ENCODE data around the gene ZNF716.
"Not testable (repeated sequence)": the region's sequence is repeated elsewhere in the genome, so short reads cannot be mapped to it uniquely, and the experiment has no call there.

ZNF716 gene

GRCh38 chr7:57449904-57450303 is at the start of gene ZNF716:
Gene ZNF716 (plus strand): TSS chr7:57450177. CDS start chr7:57450289, 112 bp downstream.
- no peak for DNase-seq

DNA sequence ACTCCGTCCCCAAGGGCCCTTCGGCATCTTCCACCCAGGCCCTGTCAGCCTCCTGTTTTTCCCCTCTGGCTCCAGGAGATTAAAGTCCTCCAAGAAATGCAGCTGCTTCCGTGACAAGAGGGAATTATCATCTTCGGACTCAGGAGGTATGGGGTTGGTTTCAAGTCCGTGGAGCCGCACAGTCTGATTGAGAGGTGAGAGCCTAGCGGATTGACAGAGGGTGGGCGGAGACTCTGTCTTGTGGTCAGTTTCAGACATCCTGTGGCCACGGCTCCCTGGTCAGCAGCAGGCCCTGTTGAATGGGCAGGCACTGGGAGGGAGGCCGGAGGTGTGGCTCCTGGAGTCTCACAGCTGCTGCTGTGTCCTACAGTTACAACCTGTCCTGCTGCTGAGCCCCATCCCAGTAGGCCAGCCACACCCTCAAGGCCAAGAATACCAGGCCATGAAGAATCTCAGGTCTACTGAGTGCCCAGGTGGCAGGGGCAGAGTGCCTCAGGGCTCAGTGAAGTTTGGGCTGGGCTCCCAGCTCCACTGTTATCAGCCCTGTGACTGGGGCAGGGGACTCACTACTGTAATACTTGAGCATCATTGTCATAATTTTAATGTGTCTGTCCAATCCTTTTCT is 49.3 kb upstream of the ZNF716 start:
- no peak for DNase-seq

DNA sequence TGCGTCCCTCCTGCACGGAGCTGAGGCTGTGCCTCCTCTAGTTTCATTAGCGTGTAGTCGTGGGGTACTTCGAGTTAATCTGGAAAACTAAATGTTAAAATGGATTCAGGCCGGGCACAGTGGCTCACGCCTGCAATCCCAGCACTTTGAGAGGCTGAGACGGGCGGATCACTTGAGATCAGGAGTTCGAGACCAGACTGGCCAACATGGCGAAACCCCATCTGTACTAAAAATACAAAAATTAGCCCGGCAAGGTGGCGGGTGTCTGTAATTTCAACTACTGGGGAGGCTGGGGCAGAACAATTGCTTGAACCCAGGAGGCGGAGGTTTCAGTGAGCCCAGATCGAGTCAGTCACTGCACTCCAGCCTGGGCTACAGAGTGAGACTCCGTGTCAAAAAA is 46.9 kb upstream of the ZNF716 start:
- not testable (repeated sequence) for DNase-seq

DNA sequence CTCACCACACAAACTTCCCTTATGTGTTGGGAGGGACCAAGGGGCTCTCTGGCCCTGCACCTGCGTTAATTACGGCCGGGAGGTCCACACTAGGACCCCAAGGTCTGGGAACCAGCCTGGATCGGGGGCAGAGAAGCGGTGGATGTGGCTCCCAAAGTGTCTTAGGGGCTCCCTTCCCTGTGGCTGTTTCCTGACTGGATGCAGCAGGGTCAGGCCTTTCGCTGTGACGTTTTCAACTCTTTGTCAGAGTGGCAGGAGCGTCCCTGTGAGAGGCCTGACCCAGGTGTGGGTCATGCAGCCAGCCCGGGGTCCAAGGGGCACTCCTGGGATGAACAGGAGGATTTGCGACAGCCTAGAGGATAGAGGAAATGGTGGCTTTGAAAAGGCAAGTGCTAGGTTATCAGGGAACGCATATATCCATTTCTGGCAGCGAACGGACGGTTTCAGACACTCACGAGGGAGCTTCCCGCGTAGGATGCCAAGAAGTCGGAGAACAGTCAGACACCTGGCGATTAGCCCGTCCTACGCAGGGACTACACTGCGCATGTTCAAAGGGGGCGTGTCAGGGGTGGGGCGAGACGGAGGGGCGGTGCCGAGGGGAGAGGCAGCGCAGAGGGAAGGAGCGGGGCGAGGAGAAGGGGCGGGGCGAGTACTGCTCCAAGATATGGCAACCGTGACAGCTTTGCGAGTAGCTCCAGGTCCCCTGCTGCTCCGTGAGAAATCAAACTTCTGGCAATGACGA is 46.2 kb upstream of the ZNF716 start:
- DNase-seq, result no peak

GRCh38 chr7:57404343-57404966 is 45.5 kb upstream of the ZNF716 start:
- no peak for DNase-seq

DNA sequence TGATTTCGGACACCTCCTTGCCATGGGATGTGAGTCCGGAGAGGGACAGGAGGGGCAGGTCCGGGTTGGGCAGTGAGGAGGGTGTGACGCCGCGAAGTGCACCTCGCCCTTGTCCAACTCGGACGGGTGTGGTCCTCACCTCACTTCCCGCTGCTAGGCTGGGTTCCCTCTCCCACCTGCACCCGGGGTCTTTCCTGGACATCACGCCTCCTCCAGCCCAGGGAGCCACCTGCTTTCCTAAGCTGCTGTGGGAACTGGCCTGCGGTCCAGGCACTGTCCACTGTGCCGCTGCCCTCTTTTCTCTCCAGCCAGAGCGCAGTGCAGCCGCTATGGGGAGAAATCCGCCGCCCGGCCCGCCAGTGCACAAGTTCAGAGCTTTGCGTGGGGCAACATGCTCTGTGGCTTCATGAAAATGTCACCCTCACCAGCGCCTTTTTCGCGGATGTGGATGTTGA is 45.0 kb upstream of the ZNF716 start:
- no peak for DNase-seq

DNA sequence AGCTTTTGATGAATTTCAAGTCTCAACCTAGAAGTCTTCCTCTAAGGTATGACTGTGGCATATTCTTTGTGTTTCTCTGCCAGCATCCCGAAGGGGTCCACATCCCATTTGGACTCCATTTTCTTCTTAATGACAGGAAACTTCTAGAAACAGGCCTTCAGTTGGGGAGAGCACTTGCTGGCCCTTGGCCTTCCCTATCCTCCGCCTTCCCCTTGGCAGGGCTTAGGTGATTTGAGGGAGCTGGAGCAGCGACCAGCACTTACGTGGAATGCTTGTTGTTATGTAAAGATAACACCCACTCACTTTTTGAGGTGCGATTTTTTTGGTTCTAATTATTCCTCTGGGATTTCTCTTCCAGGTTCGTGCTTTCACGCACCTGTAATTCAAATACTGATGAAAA is 42.9 kb upstream of the ZNF716 start:
- no peak for DNase-seq

DNA sequence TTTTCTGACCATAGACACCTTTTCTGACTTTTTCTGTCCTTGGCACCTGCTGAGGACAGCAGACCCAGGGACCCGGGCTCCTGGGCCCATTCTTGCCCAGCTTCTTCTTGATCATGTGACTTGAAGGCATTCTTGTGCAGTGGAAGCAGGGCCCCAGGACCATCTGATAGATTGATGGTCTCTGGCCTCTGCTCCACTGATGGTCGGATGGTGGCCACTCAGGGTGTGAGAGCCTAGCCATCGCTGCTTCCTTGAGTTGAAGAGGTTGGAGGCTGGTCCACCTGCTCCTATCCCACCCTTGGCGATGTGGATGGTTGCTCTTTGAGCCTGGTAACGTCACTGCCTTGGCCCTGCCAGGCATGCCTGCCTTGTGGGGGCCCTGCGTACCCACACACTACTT is 37.8 kb upstream of the ZNF716 start:
- DNase-seq, result no peak

DNA sequence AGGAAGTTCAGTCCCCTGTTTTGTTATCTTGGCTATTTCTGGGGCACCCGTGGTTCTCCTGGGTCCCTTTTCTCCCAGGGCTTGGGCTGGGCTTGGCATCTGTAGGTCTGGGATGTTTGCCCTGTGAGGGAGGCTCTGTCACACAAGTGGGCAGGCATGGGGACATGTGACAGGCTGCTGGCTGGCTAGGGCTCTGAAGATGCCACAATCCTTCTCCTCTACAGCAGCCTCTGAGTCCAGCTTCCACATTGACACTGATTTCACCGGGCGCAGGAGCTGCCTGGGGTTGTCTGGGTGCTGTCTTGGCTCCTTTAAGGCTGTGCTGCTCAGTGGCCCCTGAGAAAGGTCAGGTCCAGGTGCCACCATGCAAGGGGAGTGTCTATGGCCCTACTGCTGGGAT is 37.4 kb upstream of the ZNF716 start:
- no peak for DNase-seq

DNA sequence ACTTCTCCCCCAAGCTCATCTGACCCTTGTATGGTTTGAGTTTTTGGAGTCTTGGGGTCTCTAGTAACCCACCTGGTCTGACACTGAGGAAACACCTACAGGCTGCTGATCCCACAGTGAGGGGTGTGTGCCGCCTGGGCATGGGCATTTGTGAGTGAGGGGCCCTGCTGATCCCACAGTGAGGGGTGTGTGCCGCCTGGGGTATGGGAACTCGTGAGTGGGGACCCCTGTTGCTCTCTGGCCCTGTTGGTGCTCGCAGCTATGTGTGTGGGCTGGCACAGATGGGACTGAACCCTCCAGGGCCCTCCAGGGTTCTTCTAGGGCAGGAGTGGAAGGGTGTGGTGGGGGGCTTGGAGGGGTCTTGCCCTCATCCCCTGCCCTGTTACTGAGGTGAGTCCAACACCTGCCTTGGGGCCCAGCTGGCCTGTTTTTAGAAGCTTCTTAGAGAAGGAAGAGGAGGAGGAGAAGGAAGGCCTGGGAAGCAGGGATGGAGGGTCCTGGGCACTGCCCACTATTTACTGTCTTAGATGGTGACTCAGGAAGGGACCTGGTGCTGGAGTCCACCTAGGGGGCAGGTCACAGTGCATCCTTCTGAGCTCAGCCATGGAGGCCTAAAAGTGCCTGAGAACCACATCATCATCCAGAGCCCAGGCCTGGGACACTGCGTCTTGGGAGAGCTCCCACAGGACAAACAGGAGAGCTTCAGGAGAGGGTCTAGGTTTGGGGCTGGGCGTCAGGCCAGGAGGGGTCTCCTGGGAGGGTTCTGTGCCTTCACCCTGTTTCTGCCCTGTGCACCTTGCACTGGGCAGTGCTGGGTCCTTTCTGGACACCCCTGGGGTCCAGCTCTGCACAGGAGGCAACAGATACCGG is 36.2 kb upstream of the ZNF716 start:
- no peak for DNase-seq

DNA sequence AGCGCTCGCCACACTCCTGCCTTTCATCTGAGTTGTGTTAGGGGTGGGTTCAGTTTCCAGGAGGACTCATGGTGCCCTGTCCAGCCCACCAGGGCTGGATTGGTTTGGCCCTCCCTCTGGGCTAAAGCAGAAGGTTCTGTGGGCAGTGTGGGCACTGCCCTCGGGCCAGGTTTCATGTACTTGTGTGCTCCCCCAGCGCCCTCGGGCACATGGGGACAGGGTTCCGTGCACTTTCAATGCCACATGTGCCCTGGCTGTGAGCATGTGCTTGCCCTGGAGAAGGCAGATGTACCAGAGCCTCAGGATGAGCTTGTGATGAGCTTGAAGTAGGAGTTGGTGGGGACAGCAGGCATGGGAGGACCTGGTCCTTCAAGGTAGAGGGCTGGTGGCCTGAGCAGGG is 35.6 kb upstream of the ZNF716 start:
- DNase-seq, result no peak

- DNase-seq, result no peak
Observed at GRCh38 chr7:57414852-57415251, 35.1 kb upstream of the ZNF716 start.

- no peak for DNase-seq
Observed at GRCh38 chr7:57415326-57415725, 34.7 kb upstream of the ZNF716 start.

DNA sequence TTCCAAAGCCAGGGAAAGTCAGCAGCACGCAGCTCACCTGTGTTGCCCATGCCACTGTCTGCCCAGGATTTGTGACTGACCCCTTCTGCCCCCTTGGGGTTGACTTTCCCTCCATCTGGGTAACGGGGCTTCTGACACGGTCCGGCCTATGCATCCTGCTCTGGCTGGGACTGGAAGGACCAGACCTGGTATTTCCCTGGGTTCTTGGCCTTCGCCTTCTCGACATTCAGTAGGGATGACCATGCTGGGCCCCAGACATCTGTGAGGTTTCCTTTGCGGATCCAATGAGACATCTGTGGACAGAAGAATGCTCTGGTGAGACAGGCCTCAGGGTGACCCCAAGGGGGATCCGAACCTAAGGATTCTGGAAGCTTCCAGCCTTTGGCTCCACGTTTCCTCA is 34.2 kb upstream of the ZNF716 start:
- DNase-seq, result no peak

DNA sequence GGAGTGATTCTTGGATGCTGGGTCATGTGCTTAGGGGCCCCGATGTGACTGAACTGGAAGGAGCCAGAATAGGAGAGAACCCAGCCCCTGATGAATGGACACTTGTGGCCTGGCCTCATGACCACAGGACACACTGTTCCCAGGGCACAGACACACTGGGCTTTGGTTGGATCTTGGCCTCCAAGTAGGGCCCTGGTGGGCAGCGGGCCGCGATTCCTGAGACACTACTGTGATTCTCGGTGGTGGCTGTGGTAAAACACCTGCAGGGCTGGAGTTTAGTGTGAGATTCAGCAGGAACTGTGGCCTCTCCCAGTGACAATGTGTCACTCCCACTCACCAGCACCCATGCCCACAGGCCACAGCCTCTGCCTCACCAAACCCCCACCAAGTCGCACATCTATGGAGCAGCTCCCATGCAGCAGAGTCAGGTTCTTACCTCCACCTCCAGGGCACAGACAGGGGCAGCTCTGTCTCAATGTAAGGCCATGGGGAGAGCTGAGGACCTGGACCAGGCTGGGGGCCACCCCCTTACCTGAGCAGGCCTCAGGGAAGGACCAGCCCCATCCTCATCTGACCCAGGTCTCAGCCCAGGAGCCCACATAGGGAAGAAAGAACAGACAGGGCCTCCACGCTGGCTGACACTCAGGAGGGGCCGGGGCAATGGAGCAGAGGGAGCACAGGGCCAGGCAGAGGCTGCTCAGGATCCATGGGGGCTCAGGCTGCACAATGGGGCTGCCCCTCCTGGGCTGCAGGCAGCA is 33.2 kb upstream of the ZNF716 start:
- DNase-seq, result no peak

GRCh38 chr7:57417736-57418135 is 32.2 kb upstream of the ZNF716 start:
- no peak for DNase-seq

GRCh38 chr7:57423768-57424167 is 26.2 kb upstream of the ZNF716 start:
- no peak for DNase-seq

DNA sequence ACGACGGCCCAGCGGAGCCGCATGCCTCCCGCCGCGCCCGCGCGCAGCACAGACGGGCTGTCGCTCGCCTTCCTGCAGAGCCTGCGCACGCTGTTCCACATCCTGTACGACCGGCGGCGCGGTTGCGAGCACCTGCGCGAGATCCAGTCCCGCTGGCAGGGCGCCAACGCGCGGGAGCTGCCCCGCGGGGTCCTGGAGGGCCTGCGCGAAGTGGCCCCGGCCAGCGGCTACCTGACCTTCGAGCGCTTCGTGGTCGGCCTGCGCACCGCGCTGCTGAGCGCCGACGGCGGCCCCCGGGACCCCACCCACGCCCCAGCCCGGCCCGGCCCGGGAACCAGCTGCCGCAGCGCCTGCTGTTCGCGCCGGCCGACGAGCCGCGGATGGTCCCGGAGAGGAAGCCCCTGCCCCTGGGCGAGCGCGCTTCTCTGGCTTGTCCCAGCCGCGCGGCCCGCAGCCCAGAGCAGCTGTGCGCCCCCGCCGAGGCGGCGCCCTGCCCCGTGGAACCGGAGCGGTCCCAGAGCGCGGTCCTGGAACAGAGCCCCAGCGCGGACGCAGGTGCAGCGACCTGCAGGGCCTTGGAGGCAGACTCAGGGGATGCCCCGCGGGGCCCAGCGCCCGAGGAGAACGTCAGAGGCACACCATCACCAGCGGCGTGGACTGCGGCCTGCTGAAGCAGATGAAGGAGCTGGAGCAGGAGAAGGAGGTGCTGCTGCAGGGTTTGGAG is 25.3 kb upstream of the ZNF716 start:
- DNase-seq, result no peak

- DNase-seq, result no peak
Observed at GRCh38 chr7:57425239-57425944, 24.6 kb upstream of the ZNF716 start.

GRCh38 chr7:57425969-57426628 is 23.9 kb upstream of the ZNF716 start:
- no peak for DNase-seq

DNA sequence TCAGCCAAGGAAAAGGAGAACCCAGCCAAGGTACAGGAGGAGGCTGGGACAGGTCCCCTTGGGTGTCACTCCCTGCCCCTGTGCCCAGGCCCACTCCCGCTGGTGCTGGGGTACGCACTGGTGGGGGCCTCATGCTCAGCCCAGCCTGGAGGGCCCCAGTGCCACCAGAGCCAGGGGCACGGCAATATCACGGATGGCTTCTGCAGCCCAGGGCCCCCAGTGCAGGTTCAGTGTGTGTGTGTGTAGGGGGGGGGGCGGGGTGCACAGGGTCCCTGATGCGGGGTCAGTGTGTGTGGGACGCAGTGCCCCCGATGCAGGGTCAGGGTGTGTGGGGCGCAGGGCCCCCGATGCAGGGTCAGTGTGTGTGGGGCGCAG is 23.4 kb upstream of the ZNF716 start:
- DNase-seq, result no peak

Measured in NCI-H510A treated with DMSO at 0.1 percent for 48 hours (cell line).